H1 (cell line): ENCODE data around the gene IKZF2. TPM values are rescaled to one million over a fixed set of nuclear protein-coding genes. Genes with fewer than 3 reads are reported as not detected.

Source experiments
- CTCF ChIA-PET: fragments of 300-600 bp; sonication (Branson Sonifier 250); formaldehyde crosslinking; loops from one replicate; lab custom pipeline; 2021; ENCODE audit not compliant: partially characterized antibody; lab: Charles Lee
- POLR2A ChIA-PET: fragments of 300-600 bp; sonication (Branson Sonifier 250); formaldehyde crosslinking; loops from one replicate; lab custom pipeline; 2021; ENCODE audit warnings: inconsistent platforms; ENCODE audit not compliant: partially characterized antibody; lab: Charles Lee
- DNase-seq, 2 experiments: peaks; one replicate each; pipeline versions ENCODE4 v3.0.0 to v3.0.0-alpha.2; 2010 to 2022; ENCODE audit warnings: low spot score in 2 of 2, low read depth in 1 of 2, mixed read lengths in 1 of 2
- FAIRE-seq: peaks from 2 replicates; lab custom pipeline; 2011; peaks lifted over from hg19 to GRCh38; lab: Jason Lieb, UNC
- H2AFZ ChIP-seq: 2 replicates; pipeline ENCODE4 v1.8.1; 2012; ENCODE audit warnings: low read length, inconsistent platforms
- H2AK5ac ChIP-seq: 2 replicates; pipeline ENCODE4 v1.6.1; 2013; ENCODE audit warnings: low read depth, low read length
- H2BK120ac ChIP-seq: replicated peaks from 2 replicates; pipeline ENCODE3; 2013; ENCODE audit warnings: low read depth, low read length, inconsistent platforms
- H2BK12ac ChIP-seq: 2 replicates; pipeline ENCODE4 v1.6.1; 2013; ENCODE audit warnings: low read depth, low read length
- H2BK15ac ChIP-seq: 2 replicates; pipeline ENCODE4 v1.6.1; 2013; ENCODE audit warnings: low read length
- H2BK20ac ChIP-seq: 2 replicates; pipeline ENCODE4 v1.6.1; 2013; ENCODE audit warnings: low read length
- H2BK5ac ChIP-seq: 2 replicates; pipeline ENCODE4 v1.6.1; 2013; ENCODE audit warnings: low read depth, low read length
- H3K14ac ChIP-seq: 2 replicates; pipeline ENCODE4 v1.6.1; 2013; ENCODE audit warnings: inconsistent platforms; ENCODE audit not compliant: insufficient read length
- H3K18ac ChIP-seq: 2 replicates; pipeline ENCODE4 v1.6.1; 2013; ENCODE audit warnings: low read length; ENCODE audit errors: extremely low read depth
- H3K23ac ChIP-seq: 2 replicates; pipeline ENCODE4 v1.6.1; 2013; ENCODE audit warnings: inconsistent platforms; ENCODE audit not compliant: insufficient read length
- H3K23me2 ChIP-seq: 2 replicates; pipeline ENCODE4 v1.6.1; 2013; ENCODE audit warnings: low read depth, low read length
- H3K27ac ChIP-seq: 2 replicates; pipeline ENCODE4 v1.6.1; 2011; ENCODE audit warnings: low read depth, low read length, inconsistent platforms
- H3K27me3 ChIP-seq, 4 experiments: replicated peaks in 1 of 4; 1 replicate in 1 of 4; 2 replicates in 3 of 4; pipeline versions ENCODE4 v1.6.1 to v1.8.1; 2011 to 2013; ENCODE audit warnings: low read length in 3 of 4, mild to moderate bottlenecking in 3 of 4, inconsistent platforms in 2 of 4, mixed read lengths in 2 of 4, moderate library complexity in 1 of 4; ENCODE audit not compliant: control insufficient read depth in 3 of 4, insufficient read depth in 3 of 4; ENCODE audit errors: extremely low read depth in 1 of 4
- H3K36me3 ChIP-seq, 4 experiments: 2 replicates each; pipeline versions ENCODE4 v1.6.1 to v1.8.1; 2011 to 2013; ENCODE audit warnings: mild to moderate bottlenecking in 4 of 4, low read length in 3 of 4, moderate library complexity in 2 of 4, control low read depth in 1 of 4, inconsistent platforms in 1 of 4; ENCODE audit not compliant: insufficient read depth in 4 of 4, control insufficient read depth in 2 of 4
- H3K4ac ChIP-seq: replicated peaks from 2 replicates; pipeline ENCODE3; 2013; ENCODE audit warnings: low read length, low read depth, mixed read lengths, inconsistent platforms; ENCODE audit not compliant: insufficient read length
- H3K4me1 ChIP-seq, 4 experiments: replicated peaks in 1 of 4; 1 replicate in 1 of 4; 2 replicates in 3 of 4; pipeline versions ENCODE4 v1.6.1 to v1.8.1; 2011 to 2013; ENCODE audit warnings: low read length in 3 of 4, inconsistent platforms in 2 of 4, mixed read lengths in 1 of 4; ENCODE audit not compliant: insufficient read depth in 4 of 4, control insufficient read depth in 3 of 4
- H3K4me2 ChIP-seq, 2 experiments: 2 replicates each; pipeline versions ENCODE4 v1.6.1 to v1.8.1; 2011 to 2013; ENCODE audit warnings: low read depth in 2 of 2, low read length in 2 of 2, control low read depth in 1 of 2, inconsistent platforms in 1 of 2, mild to moderate bottlenecking in 1 of 2; ENCODE audit not compliant: insufficient read depth in 1 of 2
- H3K4me3 ChIP-seq, 4 experiments: fragments of 200-600, 300-600 bp in 1 of 4; sonication (generic), shearing (Covaris generic), sonication (Bioruptor Twin) in 1 of 4; 2 replicates each; pipeline versions ENCODE4 v1.5.1 to v1.8.1; 2011 to 2016; ENCODE audit warnings: low read length in 4 of 4, low read depth in 3 of 4, control low read depth in 2 of 4, inconsistent platforms in 2 of 4, mild to moderate bottlenecking in 2 of 4, mixed read lengths in 1 of 4, moderate library complexity in 1 of 4; ENCODE audit not compliant: insufficient read depth in 2 of 4; ENCODE audit errors: extremely low read depth in 1 of 4
- H3K56ac ChIP-seq: replicated peaks from 2 replicates; pipeline ENCODE3; 2013; ENCODE audit warnings: low read depth, mild to moderate bottlenecking, mixed read lengths, low read length, inconsistent platforms; ENCODE audit not compliant: insufficient read length
- H3K79me1 ChIP-seq: 2 replicates; pipeline ENCODE4 v1.6.1; 2013; ENCODE audit warnings: low read depth, low read length, control low read depth
- H3K79me2 ChIP-seq, 2 experiments: 2 replicates each; pipeline versions ENCODE4 v1.6.1 to v1.8.1; 2012 to 2013; ENCODE audit warnings: low read length in 2 of 2, mild to moderate bottlenecking in 2 of 2, inconsistent platforms in 1 of 2; ENCODE audit not compliant: insufficient read depth in 2 of 2, control insufficient read depth in 1 of 2
- H3K9ac ChIP-seq, 4 experiments: replicated peaks in 1 of 4; 1 replicate in 1 of 4; 2 replicates in 3 of 4; pipeline versions ENCODE4 v1.6.1 to v1.8.1; 2011 to 2013; ENCODE audit warnings: low read depth in 3 of 4, low read length in 3 of 4, control low read depth in 2 of 4, mild to moderate bottlenecking in 2 of 4, moderate library complexity in 2 of 4, inconsistent platforms in 1 of 4; ENCODE audit errors: extremely low read depth in 1 of 4
- H3K9me3 ChIP-seq, 2 experiments: 2 replicates each; pipeline versions ENCODE4 v1.6.1 to v1.8.1; 2012 to 2013; ENCODE audit warnings: mild to moderate bottlenecking in 2 of 2, moderate library complexity in 2 of 2, control low read depth in 1 of 2, inconsistent platforms in 1 of 2, low read depth in 1 of 2, low read length in 1 of 2, mixed read lengths in 1 of 2; ENCODE audit not compliant: insufficient read depth in 2 of 2
- H4K20me1 ChIP-seq, 2 experiments: replicated peaks in 1 of 2; 2 replicates each; pipeline versions ENCODE3 to v1.8.1; 2011 to 2013; ENCODE audit warnings: inconsistent platforms in 2 of 2, low read length in 2 of 2, mild to moderate bottlenecking in 1 of 2; ENCODE audit not compliant: insufficient read depth in 2 of 2, control insufficient read depth in 1 of 2
- H4K5ac ChIP-seq: 2 replicates; pipeline ENCODE4 v1.6.1; 2013; ENCODE audit warnings: low read length, low read depth, mixed read lengths, inconsistent platforms; ENCODE audit not compliant: insufficient read length
- H4K8ac ChIP-seq: 2 replicates; pipeline ENCODE4 v1.8.0; 2013; ENCODE audit warnings: mild to moderate bottlenecking, moderate library complexity, low read length, inconsistent platforms; ENCODE audit not compliant: insufficient read depth; ENCODE audit errors: extremely low read depth
- H4K91ac ChIP-seq: replicated peaks from 2 replicates; pipeline ENCODE3; 2013; ENCODE audit warnings: low read length, mixed read lengths, inconsistent platforms; ENCODE audit not compliant: insufficient read length
- MAX ChIP-seq: IDR thresholded peaks from 2 replicates; pipeline ENCODE4 v1.6.1; 2012; ENCODE audit warnings: inconsistent platforms
- RNF2 ChIP-seq: fragments of 200-900, 300-1000 bp; sonication (generic); IDR thresholded peaks from 2 replicates; pipeline ENCODE4 v1.7.1; 2016; ENCODE audit warnings: borderline replicate concordance, low read depth, mild to moderate bottlenecking, antibody characterized with exemption, low read length; ENCODE audit not compliant: poor library complexity, severe bottlenecking; ENCODE audit errors: missing control alignments
- WGBS, 2 experiments: shearing (Covaris generic) in 1 of 2; methylation state at CpG; one replicate each; pipeline versions ENCODE4 v1.1.6 to v1.1.7; 2013 to 2015; ENCODE audit warnings: low lambda C conversion rate in 2 of 2, mixed read lengths in 2 of 2, inconsistent platforms in 1 of 2, low coverage in 1 of 2, missing lambda C conversion rate in 1 of 2; ENCODE audit not compliant: insufficient replicate concordance in 2 of 2, insufficient coverage in 1 of 2, insufficient read length in 1 of 2; ENCODE audit errors: extremely low coverage in 1 of 2, missing lambda C conversion rate in 1 of 2; 5-methylcytosine and 5-hydroxymethylcytosine counted together
- polyA plus RNA-seq, 7 experiments: library from polyadenylated mRNA; depleted of rRNA in 3 of 7; stranded (reverse) in 5 of 7; unstranded in 2 of 7; fragments of >200 nt in 5 of 7; fragments of 200-250 nt in 2 of 7; gene quantifications; 1 replicate in 5 of 7; 2 replicates in 1 of 7; 4 replicates in 1 of 7; pipeline versions ENCODE4 v1.2.1 to v1.2.3, GENCODE V29; 2011 to 2013; ENCODE audit warnings: missing spikeins in 2 of 7, mixed read lengths in 2 of 7
- total RNA-seq: library from RNA; stranded (reverse); fragmentation: NEBNext Ultra II Directional; extraction: Animal tissue kit (Norgen Biotek cat#: 25700); gene quantifications from 2 replicates; pipeline ENCODE4 v1.2.1, GENCODE V29; 2021

Gene IKZF2
- total and polyA plus RNA-seq, 2 of the 8 experiments (the other 6 are each of a cell fraction or from before 2014, with no cell fraction given): 1.7 to 4.4 TPM

- H3K4me1 ChIP-seq: peaks cover 0 to 10% (median 2%) of the 10 kb centered on the region in 4 experiments; a peak in 2 of 7 replicates
- H3K4me2 ChIP-seq: peak overlapping the region; percentile 68 to 76
- H3K14ac ChIP-seq: no peak overlapping the region
- no peak overlapping the region for H2BK20ac ChIP-seq
- H3K27me3 ChIP-seq: no peaks in the 10 kb centered on the region
- no peak overlapping the region for H2BK12ac ChIP-seq
- no peak overlapping the region for H4K8ac ChIP-seq
- POLR2A ChIA-PET: interaction anchor here (0.9 kb wide), 1 partner anchor 39 kb away, joined by 4 read pairs; no protein-coding TSS in a partner anchor
- H2BK15ac ChIP-seq: no peak overlapping the region
- peaks cover 8% of the 10 kb centered on the region for H3K23me2 ChIP-seq
- H3K23ac ChIP-seq: no peak overlapping the region
- FAIRE-seq: peak; percentile 65
- H2AFZ ChIP-seq: peak overlapping the region; percentile 79
- DNase-seq: peak in 1 of 2 experiments; percentile 67
- H2BK120ac ChIP-seq: no peak overlapping the region
- no peaks in the 10 kb centered on the region for H3K79me2 ChIP-seq
- H3K36me3 ChIP-seq: no peaks in the 10 kb centered on the region
- no peaks in the 10 kb centered on the region for H3K79me1 ChIP-seq
- no peak overlapping the region for H3K27ac ChIP-seq
- H4K91ac ChIP-seq: no peak overlapping the region
- no peaks in the 10 kb centered on the region for H3K9me3 ChIP-seq
- no peak overlapping the region for H3K18ac ChIP-seq
- peak overlapping the region; percentile 26 for H4K5ac ChIP-seq
- no peak overlapping the region for H2AK5ac ChIP-seq
- H3K56ac ChIP-seq: peak overlapping the region; percentile 18
- CTCF ChIA-PET: interaction anchor here (0.6 to 1.9 kb wide), 5 partner anchors 19 to 287 kb away, joined by 3 to 7 read pairs (median 3); no protein-coding TSS in a partner anchor
- no peaks in the 10 kb centered on the region for H4K20me1 ChIP-seq
- no peak overlapping the region for H3K4ac ChIP-seq
- WGBS, 2 experiments: 19% methylated on average over 5 of the region's 10 CpGs; no CpG with 5 or more reads in 1 of the 2 experiments
- peak overlapping the region; percentile 26 for H2BK5ac ChIP-seq
- peak overlapping the region; percentile 69 to 97 (median 76); a peak in 7 of 8 replicates for H3K4me3 ChIP-seq
- H3K9ac ChIP-seq: peak overlapping the region in 2 of 4 experiments; percentile 0 to 26; a peak in 2 of 7 replicates
- no peak for TF ChIP-seq RNF2
- TF ChIP-seq MAX: no peak
These were observed 906 bp downstream of the IKZF2 start for GRCh38 chr2:213150315-213151097.
